Astrocyte (in vitro differentiated cells and primary cell): ENCODE results near the gene GRK3. TPM values are rescaled to one million over a fixed set of nuclear protein-coding genes. Genes with fewer than 3 reads are reported as not detected.

Source experiments
- DNase-seq: peaks from one replicate; pipeline ENCODE4 v3.0.0-alpha.2; 2010; ENCODE audit warnings: low read depth
- FAIRE-seq: peaks from 2 replicates; lab custom pipeline; 2011; peaks lifted over from hg19 to GRCh38; lab: Jason Lieb, UNC
- H2AFZ ChIP-seq: 2 replicates; pipeline ENCODE4 v1.6.0; 2012; ENCODE audit warnings: low read depth, low read length, inconsistent platforms
- H3K27ac ChIP-seq: 2 replicates; pipeline ENCODE4 v1.5.1; 2011; ENCODE audit warnings: low read depth, low read length, inconsistent platforms
- H3K27me3 ChIP-seq: 2 replicates; pipeline ENCODE4 v1.6.0; 2011; ENCODE audit warnings: low read length, inconsistent platforms; ENCODE audit not compliant: insufficient read depth
- H3K36me3 ChIP-seq: 2 replicates; pipeline ENCODE4 v1.5.1; 2011; ENCODE audit warnings: low read length, inconsistent platforms; ENCODE audit not compliant: insufficient read depth
- H3K4me1 ChIP-seq: 2 replicates; pipeline ENCODE4 v1.5.1; 2011; ENCODE audit warnings: low read length, inconsistent platforms; ENCODE audit not compliant: insufficient read depth
- H3K4me2 ChIP-seq: 2 replicates; pipeline ENCODE4 v1.6.0; 2012; ENCODE audit warnings: low read length, inconsistent platforms
- H3K4me3 ChIP-seq: 2 replicates; pipeline ENCODE4 v1.5.1; 2011; ENCODE audit warnings: low read depth, mild to moderate bottlenecking, low read length, inconsistent platforms; ENCODE audit not compliant: insufficient read depth
- H3K79me2 ChIP-seq: 2 replicates; pipeline ENCODE4 v1.6.0; 2012; ENCODE audit warnings: mild to moderate bottlenecking, low read length, inconsistent platforms; ENCODE audit not compliant: insufficient read depth
- H3K9ac ChIP-seq: 2 replicates; pipeline ENCODE4 v1.6.0; 2012; ENCODE audit warnings: mild to moderate bottlenecking, low read length, inconsistent platforms
- H3K9me3 ChIP-seq: 2 replicates; pipeline ENCODE4 v1.5.1; 2012; ENCODE audit warnings: low read depth, mild to moderate bottlenecking, low read length, inconsistent platforms; ENCODE audit not compliant: insufficient read depth
- H4K20me1 ChIP-seq: 2 replicates; pipeline ENCODE4 v1.6.0; 2012; ENCODE audit warnings: low read length, inconsistent platforms; ENCODE audit not compliant: insufficient read depth
- H3K27ac Mint-ChIP-seq: one replicate; pipeline ENCODE4 v1.8.0; 2021; ENCODE audit warnings: mild to moderate bottlenecking, mixed read lengths; ENCODE audit not compliant: unreplicated experiment
- H3K27me3 Mint-ChIP-seq: one replicate; pipeline ENCODE4 v1.8.0; 2021; ENCODE audit warnings: low read depth, mixed read lengths; ENCODE audit not compliant: unreplicated experiment
- H3K36me3 Mint-ChIP-seq: one replicate; pipeline ENCODE4 v1.8.0; 2021; ENCODE audit warnings: low read depth, mixed read lengths; ENCODE audit not compliant: unreplicated experiment
- H3K4me1 Mint-ChIP-seq: one replicate; pipeline ENCODE4 v1.8.0; 2021; ENCODE audit warnings: low read depth, mixed read lengths; ENCODE audit not compliant: unreplicated experiment
- H3K4me3 Mint-ChIP-seq: one replicate; pipeline ENCODE4 v1.8.0; 2021; ENCODE audit warnings: mild to moderate bottlenecking, moderate library complexity, mixed read lengths; ENCODE audit not compliant: unreplicated experiment
- H3K9me3 Mint-ChIP-seq: one replicate; pipeline ENCODE4 v1.8.0; 2021; ENCODE audit warnings: mild to moderate bottlenecking, mixed read lengths; ENCODE audit not compliant: unreplicated experiment
- CTCF ChIP-seq: IDR thresholded peaks from 2 replicates; pipeline ENCODE4 v1.5.1; 2011; ENCODE audit warnings: low read depth, mild to moderate bottlenecking, inconsistent platforms, low read length, moderate library complexity; ENCODE audit not compliant: insufficient read depth
- EZH2 ChIP-seq: IDR thresholded peaks from 2 replicates; pipeline ENCODE4 v1.6.1; 2012; ENCODE audit warnings: mild to moderate bottlenecking, low read length, inconsistent platforms; ENCODE audit not compliant: insufficient read depth
- total RNA-seq: library from RNA; stranded (reverse); gene quantifications from 2 replicates; pipeline ENCODE4 v1.2.1, GENCODE V29; 2021

GRK3 gene
- total RNA-seq, 1 donor from 2014 or later = 7.2 TPM

DNA sequence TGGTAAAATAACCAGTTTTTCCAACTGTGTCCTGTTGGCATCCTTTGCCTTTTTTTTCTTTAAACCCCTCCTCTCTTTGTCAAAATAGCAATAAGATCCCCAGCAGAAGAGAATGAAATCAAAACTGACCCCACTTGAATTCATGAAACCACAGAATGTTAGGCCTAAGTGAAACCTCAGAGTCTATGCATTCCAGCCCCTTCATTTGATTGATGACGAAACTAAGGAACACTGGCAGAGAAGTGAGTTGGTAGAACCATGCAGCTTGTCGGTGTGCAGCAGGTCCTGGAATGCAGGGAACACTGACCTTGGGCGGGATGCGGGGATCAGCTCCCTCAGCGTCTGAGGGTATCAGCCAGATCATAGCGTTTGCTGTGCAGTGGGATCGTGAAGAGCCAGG lies 57.5 kb downstream of the GRK3 start:
- Histone ChIP-seq H2AFZ (no peak overlapping the region), H3K4me1 (peaks cover 4% of the 10 kb centered on the region), H4K20me1 (no peaks in the 10 kb centered on the region), H3K79me2 (no peaks in the 10 kb centered on the region), H3K27me3 (no peaks in the 10 kb centered on the region), H3K36me3 (no peaks in the 10 kb centered on the region), H3K4me2 (peak overlapping the region; percentile 43), H3K9ac (no peak overlapping the region), H3K9me3 (no peaks in the 10 kb centered on the region), H3K27ac (no peak overlapping the region), H3K4me3 (no peak overlapping the region)
- Mint-ChIP-seq H3K27me3 (no peaks in the 10 kb centered on the region), H3K4me1 (peaks cover 15% of the 10 kb centered on the region), H3K9me3 (no peaks in the 10 kb centered on the region), H3K36me3 (no peaks in the 10 kb centered on the region), H3K27ac (peak overlapping the region; percentile 4), H3K4me3 (no peak overlapping the region)
- no peak for FAIRE-seq
- TF ChIP-seq CTCF (no peak), EZH2 (no peak)
- DNase-seq = peak; percentile 85

DNA sequence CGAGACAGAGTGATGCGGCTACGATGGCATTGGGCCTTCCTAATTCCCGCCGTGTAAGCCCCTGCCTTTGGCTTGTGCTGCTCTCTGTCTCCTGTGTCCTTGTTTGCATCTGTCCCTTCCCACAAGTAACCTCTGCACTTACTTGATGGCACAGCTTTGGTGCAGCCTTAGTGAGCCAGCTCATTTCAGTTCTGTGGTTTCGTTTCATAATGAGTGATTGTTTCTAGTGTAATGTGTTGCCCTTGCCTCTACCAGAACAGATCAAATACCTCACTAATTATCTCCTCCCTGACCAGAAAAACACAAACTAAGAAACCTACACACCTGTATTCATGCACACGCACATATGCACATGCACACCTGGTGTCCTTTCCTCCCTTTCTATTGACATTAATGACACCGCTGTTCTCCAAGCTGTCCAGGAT lies 58.8 kb downstream of the GRK3 start:
- Histone ChIP-seq H3K79me2 (no peaks in the 10 kb centered on the region), H3K27me3 (no peaks in the 10 kb centered on the region), H3K4me1 (peaks cover 4% of the 10 kb centered on the region), H3K4me2 (no peak overlapping the region), H3K9ac (no peak overlapping the region), H3K9me3 (no peaks in the 10 kb centered on the region), H2AFZ (no peak overlapping the region), H3K27ac (no peak overlapping the region), H3K36me3 (no peaks in the 10 kb centered on the region), H4K20me1 (no peaks in the 10 kb centered on the region), H3K4me3 (no peak overlapping the region)
- FAIRE-seq (no peak), DNase-seq (no peak)
- Mint-ChIP-seq H3K4me3 (no peak overlapping the region), H3K27ac (no peak overlapping the region), H3K9me3 (no peaks in the 10 kb centered on the region), H3K4me1 (peaks cover 15% of the 10 kb centered on the region), H3K36me3 (no peaks in the 10 kb centered on the region), H3K27me3 (no peaks in the 10 kb centered on the region)
- TF ChIP-seq CTCF = no peak
- no peak for TF ChIP-seq EZH2

- Mint-ChIP-seq H3K27ac (no peak overlapping the region), H3K27me3 (no peaks in the 10 kb centered on the region), H3K36me3 (no peaks in the 10 kb centered on the region), H3K9me3 (no peaks in the 10 kb centered on the region), H3K4me1 (peaks cover 15% of the 10 kb centered on the region), H3K4me3 (no peak overlapping the region)
- no peak overlapping the region for H2AFZ ChIP-seq
- no peak for DNase-seq
- no peaks in the 10 kb centered on the region for H3K79me2 ChIP-seq
- H3K27ac ChIP-seq = no peak overlapping the region
- H3K4me1 ChIP-seq = peaks cover 4% of the 10 kb centered on the region
- no peaks in the 10 kb centered on the region for H3K27me3 ChIP-seq
- H3K4me2 ChIP-seq = no peak overlapping the region
- FAIRE-seq = no peak
- no peaks in the 10 kb centered on the region for H3K9me3 ChIP-seq
- H3K4me3 ChIP-seq = no peak overlapping the region
- no peaks in the 10 kb centered on the region for H4K20me1 ChIP-seq
- no peaks in the 10 kb centered on the region for H3K36me3 ChIP-seq
- TF ChIP-seq EZH2 = no peak
- TF ChIP-seq CTCF = no peak
- no peak overlapping the region for H3K9ac ChIP-seq
Observed at GRCh38 chr22:25623851-25624250, 59.4 kb downstream of the GRK3 start.
